Peyer's patch (tissue), 4 donors: ENCODE results near the gene OLA1.

Source experiments
- POLR2A ChIP-seq, 2 donors: fragments of 450-650 bp; IDR thresholded peaks; one replicate each; pipeline ENCODE4 v1.5.1; 2017; ENCODE audit warnings: antibody characterized with exemption in 2 of 2, mild to moderate bottlenecking in 2 of 2, moderate library complexity in 2 of 2
- TF ChIP-seq, protein P1 (sequence below), 6 experiments: fragments of 450-650 bp in 4 of 6; fragments of 200-600 bp in 2 of 6; sonication (generic) in 1 of 6; IDR thresholded peaks; one replicate each; pipeline ENCODE4 v1.5.1; 2017 to 2019; ENCODE audit warnings: antibody characterized with exemption in 6 of 6, mild to moderate bottlenecking in 3 of 6, moderate library complexity in 1 of 6

DNA sequence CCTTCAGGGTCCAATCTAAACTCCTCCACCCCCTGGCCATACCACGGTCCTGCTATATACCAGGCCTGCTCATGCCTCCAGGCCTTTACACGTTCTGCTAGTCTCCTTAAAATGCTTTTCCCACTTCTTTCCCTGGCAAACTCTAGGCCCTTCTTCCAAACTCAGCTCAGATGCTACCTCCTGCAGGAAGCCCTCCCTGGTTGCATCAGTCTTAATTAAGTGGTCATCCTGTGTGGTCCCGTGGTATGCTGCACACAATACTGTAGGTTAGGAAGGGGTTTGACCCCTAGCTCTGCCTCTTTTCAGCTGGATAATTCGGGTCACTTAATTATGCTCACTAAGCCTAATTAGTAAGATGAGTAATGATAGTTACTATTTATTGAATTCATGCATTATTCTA is 197.3 kb downstream of the OLA1 start:
- no peak for TF ChIP-seq POLR2A (IDR thresholded peaks at IDR 0.05)
- TF ChIP-seq, protein P1, sequence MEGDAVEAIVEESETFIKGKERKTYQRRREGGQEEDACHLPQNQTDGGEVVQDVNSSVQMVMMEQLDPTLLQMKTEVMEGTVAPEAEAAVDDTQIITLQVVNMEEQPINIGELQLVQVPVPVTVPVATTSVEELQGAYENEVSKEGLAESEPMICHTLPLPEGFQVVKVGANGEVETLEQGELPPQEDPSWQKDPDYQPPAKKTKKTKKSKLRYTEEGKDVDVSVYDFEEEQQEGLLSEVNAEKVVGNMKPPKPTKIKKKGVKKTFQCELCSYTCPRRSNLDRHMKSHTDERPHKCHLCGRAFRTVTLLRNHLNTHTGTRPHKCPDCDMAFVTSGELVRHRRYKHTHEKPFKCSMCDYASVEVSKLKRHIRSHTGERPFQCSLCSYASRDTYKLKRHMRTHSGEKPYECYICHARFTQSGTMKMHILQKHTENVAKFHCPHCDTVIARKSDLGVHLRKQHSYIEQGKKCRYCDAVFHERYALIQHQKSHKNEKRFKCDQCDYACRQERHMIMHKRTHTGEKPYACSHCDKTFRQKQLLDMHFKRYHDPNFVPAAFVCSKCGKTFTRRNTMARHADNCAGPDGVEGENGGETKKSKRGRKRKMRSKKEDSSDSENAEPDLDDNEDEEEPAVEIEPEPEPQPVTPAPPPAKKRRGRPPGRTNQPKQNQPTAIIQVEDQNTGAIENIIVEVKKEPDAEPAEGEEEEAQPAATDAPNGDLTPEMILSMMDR (IDR thresholded peaks at IDR 0.05): no peak
